AG10803 (cell line): ENCODE data around the gene GDI2.
"Not testable (repeated sequence)": the region's sequence is repeated elsewhere in the genome, so short reads cannot be mapped to it uniquely, and the experiment has no call there.

ENCODE experiments used
- DNase-seq: peaks from one replicate; pipeline ENCODE4 v3.0.0; 2010; ENCODE audit warnings: low read depth
- H3K4me3 ChIP-seq: 2 replicates; pipeline ENCODE4 v1.5.1; 2011; ENCODE audit warnings: mild to moderate bottlenecking, low read length, control low read depth
- CTCF ChIP-seq: conservative IDR thresholded peaks from 2 replicates; pipeline ENCODE4 v1.5.1; 2011; ENCODE audit warnings: mild to moderate bottlenecking, low read length, control low read depth, inconsistent platforms

The GDI2 gene

DNA sequence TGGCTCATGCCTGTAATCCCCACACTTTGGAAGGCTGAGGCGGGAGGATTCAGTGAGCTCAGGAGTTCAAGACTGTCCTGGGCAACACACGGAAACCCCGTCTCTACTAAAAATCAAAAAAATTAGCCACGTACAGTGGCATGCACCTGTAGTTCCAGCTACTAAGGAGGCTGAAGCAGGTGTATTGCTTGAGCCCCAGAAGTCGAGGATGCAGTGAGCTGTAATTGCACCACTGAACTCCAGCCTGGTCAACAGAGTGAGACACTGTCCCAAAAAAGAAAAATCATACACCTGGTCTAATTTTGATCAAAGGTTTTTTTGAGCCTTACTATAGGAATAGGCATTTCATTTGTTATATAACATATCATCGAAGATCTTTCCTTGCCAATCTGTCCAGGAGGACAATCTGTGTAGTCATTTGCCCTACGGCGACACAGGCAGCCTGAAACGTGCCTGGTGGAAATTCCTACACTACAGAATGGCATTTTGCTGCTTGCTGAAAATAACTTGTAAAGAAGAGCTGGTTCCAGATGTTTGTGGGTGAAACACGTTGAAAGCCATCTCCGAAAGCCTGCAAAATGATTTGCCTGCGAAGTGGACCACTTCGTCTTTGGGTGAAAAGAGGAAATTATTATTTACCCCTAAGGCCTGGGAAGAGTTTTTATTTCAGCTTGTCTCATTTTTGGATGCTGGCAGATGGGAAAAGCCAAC is 31.3 kb upstream of the GDI2 start:
- TF ChIP-seq CTCF, result no peak
- DNase-seq, result peak; percentile 64
- no peak overlapping the region for H3K4me3 ChIP-seq

- H3K4me3 ChIP-seq, result no peak overlapping the region
- no peak for DNase-seq
- TF ChIP-seq CTCF, result no peak
Observed at GRCh38 chr10:5843686-5844344, 30.6 kb upstream of the GDI2 start.

GRCh38 chr10:5841965-5842364 is 28.7 kb upstream of the GDI2 start:
- no peak for TF ChIP-seq CTCF
- DNase-seq, result no peak
- no peak overlapping the region for H3K4me3 ChIP-seq

- DNase-seq, result no peak
- TF ChIP-seq CTCF, result no peak
- no peak overlapping the region for H3K4me3 ChIP-seq
Observed at GRCh38 chr10:5840314-5841307, 27.4 kb upstream of the GDI2 start.

DNA sequence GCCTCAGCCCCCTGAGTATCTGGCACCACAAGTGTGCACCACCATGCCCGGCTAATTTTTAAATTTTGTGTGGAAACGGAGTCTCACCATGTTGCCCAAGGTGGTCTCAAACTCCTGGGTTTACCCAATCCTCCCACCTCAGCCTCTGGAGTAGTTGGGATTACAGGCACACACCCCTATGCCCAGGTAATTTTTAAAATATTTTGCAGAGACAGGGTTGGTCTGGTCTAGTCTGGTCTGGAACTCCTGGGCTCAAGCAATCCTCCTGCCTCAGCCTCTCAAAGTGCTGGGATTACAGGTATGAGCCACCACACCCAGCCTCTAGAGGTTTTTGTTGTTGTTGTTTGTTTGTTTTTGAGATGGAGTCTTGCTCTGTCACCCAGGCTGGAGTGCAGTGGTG is 22.9 kb upstream of the GDI2 start:
- not testable (repeated sequence) for H3K4me3 ChIP-seq, DNase-seq

- DNase-seq, result no peak
- H3K4me3 ChIP-seq, result no peak overlapping the region
- TF ChIP-seq CTCF, result no peak
Observed at GRCh38 chr10:5835446-5836095, 22.3 kb upstream of the GDI2 start.

GRCh38 chr10:5833814-5834213 is 20.6 kb upstream of the GDI2 start:
- TF ChIP-seq CTCF, result no peak
- no peak for DNase-seq
- no peak overlapping the region for H3K4me3 ChIP-seq
